OCI-LY1 (cell line): Measurements from ENCODE around the gene AGO1.

Source experiments
- EZH2 ChIP-seq: fragments of 200-600 bp; sonication (generic), shearing (Covaris generic); IDR thresholded peaks from 2 replicates; pipeline ENCODE4 v1.8.0; 2017; ENCODE audit warnings: borderline replicate concordance, mixed run types, mild to moderate bottlenecking, antibody characterized with exemption, low read length, moderate library complexity, mixed read lengths
- TF ChIP-seq, protein P1 (sequence below): fragments of 200-600 bp; sonication (generic), shearing (Covaris generic); IDR thresholded peaks from 2 replicates; pipeline ENCODE4 v1.5.1; 2017; ENCODE audit warnings: mild to moderate bottlenecking, antibody characterized with exemption, low read length, moderate library complexity, mixed read lengths

DNA sequence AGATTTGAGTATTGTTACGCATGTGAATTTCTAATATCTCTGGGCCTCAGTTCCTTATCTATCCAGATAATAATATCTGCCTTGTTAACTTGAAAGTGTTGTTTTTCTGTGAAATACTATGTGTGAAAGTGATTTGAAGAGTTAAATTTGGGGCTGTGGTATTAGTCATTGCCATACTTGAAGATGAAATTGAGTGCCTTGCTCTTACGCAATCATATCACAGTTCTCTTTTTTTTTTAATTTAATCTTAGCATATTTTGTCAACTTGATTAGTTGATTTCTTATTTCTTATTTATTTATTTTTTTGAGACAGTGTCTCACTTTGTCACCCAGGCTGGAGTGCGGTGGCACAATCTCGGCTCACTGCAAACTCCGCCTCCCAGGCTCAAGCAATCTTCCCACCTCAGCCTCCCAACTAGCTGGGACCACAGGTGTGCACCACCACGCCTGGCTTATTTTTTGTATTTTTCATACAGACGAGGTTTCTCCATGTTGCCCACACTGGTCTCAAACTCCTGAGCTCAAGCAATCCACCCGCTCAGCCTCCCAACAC, 44.2 kb upstream of the AGO1 start:
- TF ChIP-seq EZH2 = no peak
- TF ChIP-seq, protein P1, sequence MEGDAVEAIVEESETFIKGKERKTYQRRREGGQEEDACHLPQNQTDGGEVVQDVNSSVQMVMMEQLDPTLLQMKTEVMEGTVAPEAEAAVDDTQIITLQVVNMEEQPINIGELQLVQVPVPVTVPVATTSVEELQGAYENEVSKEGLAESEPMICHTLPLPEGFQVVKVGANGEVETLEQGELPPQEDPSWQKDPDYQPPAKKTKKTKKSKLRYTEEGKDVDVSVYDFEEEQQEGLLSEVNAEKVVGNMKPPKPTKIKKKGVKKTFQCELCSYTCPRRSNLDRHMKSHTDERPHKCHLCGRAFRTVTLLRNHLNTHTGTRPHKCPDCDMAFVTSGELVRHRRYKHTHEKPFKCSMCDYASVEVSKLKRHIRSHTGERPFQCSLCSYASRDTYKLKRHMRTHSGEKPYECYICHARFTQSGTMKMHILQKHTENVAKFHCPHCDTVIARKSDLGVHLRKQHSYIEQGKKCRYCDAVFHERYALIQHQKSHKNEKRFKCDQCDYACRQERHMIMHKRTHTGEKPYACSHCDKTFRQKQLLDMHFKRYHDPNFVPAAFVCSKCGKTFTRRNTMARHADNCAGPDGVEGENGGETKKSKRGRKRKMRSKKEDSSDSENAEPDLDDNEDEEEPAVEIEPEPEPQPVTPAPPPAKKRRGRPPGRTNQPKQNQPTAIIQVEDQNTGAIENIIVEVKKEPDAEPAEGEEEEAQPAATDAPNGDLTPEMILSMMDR = no peak
